Naive thymus-derived CD8-positive, alpha-beta T cell (primary cell): Measurements from ENCODE around the gene MAGI1. TPM values are rescaled to one million over a fixed set of nuclear protein-coding genes. Genes with fewer than 3 reads are reported as not detected.
A peak's percentile ranks its signal among the peaks of the same experiment; 100 is the strongest.
"Not testable (repeated sequence)": the region's sequence is repeated elsewhere in the genome, so short reads cannot be mapped to it uniquely, and the experiment has no call there.

Experiments used
- ATAC-seq, 2 donors: fragments of 150-1000 bp; cut with Tn5 transposase in 1 of 2; sonication (Bioruptor Pico), chemical (Tn5 transposase) in 1 of 2; 1 replicate in 1 of 2; 2 replicates in 1 of 2; pipeline ENCODE4 v1.10.0; 2021; ENCODE audit warnings: mild to moderate bottlenecking in 2 of 2, moderate library complexity in 2 of 2
- POLR2A ChIA-PET: fragments of 350-600 bp; sonication (Branson Sonifier 250); formaldehyde crosslinking; loops from one replicate; lab custom pipeline; 2021; ENCODE audit warnings: antibody characterized with exemption; lab: Charles Lee
- DNase-seq, 10 donors: peaks; one replicate each; pipeline versions ENCODE4 v3.0.0 to v3.0.0-alpha.2; 2020 to 2022
- H3K27ac Mint-ChIP-seq, 10 donors: one replicate each; pipeline ENCODE4 v1.8.0; 2020 to 2022; ENCODE audit warnings: mild to moderate bottlenecking in 10 of 10, mixed read lengths in 10 of 10, moderate library complexity in 4 of 10, inconsistent platforms in 1 of 10
- H3K27me3 Mint-ChIP-seq, 5 donors: one replicate each; pipeline ENCODE4 v1.8.0; 2021 to 2022; ENCODE audit warnings: mixed read lengths in 5 of 5
- H3K36me3 Mint-ChIP-seq, 3 donors: one replicate each; pipeline ENCODE4 v1.8.0; 2020 to 2022; ENCODE audit warnings: mixed read lengths in 3 of 3, mild to moderate bottlenecking in 2 of 3, inconsistent platforms in 1 of 3
- H3K4me1 Mint-ChIP-seq, 4 donors: one replicate each; pipeline ENCODE4 v1.8.0; 2021 to 2022; ENCODE audit warnings: mixed read lengths in 4 of 4
- H3K4me3 Mint-ChIP-seq, 10 donors: one replicate each; pipeline ENCODE4 v1.8.0; 2020 to 2022; ENCODE audit warnings: mild to moderate bottlenecking in 10 of 10, mixed read lengths in 10 of 10, moderate library complexity in 6 of 10, inconsistent platforms in 1 of 10
- H3K9me3 Mint-ChIP-seq, 9 donors: one replicate each; pipeline ENCODE4 v1.8.0; 2020 to 2022; ENCODE audit warnings: mixed read lengths in 9 of 9, mild to moderate bottlenecking in 3 of 9, inconsistent platforms in 1 of 9, moderate library complexity in 1 of 9
- polyA plus RNA-seq, 3 donors: library from polyadenylated mRNA; unstranded; fragments of 300-500 nt; fragmentation: Illumina TruSeq; gene quantifications; one replicate each; pipeline ENCODE4 v1.2.3, GENCODE V29; 2021
- total RNA-seq, 8 experiments: library from RNA in 2 of 8; stranded (reverse) in 2 of 8; gene quantifications; one replicate each; pipeline ENCODE4 v1.2.3 and lab custom pipeline; 2021 to 2026

Gene MAGI1
- total and polyA plus RNA-seq, 5 experiments from 2014 or later, result not detected

- POLR2A ChIA-PET, result no interaction called here
- no peak for ATAC-seq
- H3K36me3 Mint-ChIP-seq, result no peaks in the 10 kb centered on the region
- H3K9me3 Mint-ChIP-seq, result peaks cover 0 to 9% (median 0%) of the 10 kb centered on the region in 9 donors
- DNase-seq, result no peak
- peaks cover 0 to 9% (median 3%) of the 10 kb centered on the region in 5 donors for H3K27me3 Mint-ChIP-seq
- H3K4me1 Mint-ChIP-seq, result no peaks in the 10 kb centered on the region
- no peak overlapping the region for H3K27ac Mint-ChIP-seq
- no peak overlapping the region for H3K4me3 Mint-ChIP-seq
Observed at GRCh38 chr3:66053550-66054094, 14.9 kb upstream of the MAGI1 start.

DNA sequence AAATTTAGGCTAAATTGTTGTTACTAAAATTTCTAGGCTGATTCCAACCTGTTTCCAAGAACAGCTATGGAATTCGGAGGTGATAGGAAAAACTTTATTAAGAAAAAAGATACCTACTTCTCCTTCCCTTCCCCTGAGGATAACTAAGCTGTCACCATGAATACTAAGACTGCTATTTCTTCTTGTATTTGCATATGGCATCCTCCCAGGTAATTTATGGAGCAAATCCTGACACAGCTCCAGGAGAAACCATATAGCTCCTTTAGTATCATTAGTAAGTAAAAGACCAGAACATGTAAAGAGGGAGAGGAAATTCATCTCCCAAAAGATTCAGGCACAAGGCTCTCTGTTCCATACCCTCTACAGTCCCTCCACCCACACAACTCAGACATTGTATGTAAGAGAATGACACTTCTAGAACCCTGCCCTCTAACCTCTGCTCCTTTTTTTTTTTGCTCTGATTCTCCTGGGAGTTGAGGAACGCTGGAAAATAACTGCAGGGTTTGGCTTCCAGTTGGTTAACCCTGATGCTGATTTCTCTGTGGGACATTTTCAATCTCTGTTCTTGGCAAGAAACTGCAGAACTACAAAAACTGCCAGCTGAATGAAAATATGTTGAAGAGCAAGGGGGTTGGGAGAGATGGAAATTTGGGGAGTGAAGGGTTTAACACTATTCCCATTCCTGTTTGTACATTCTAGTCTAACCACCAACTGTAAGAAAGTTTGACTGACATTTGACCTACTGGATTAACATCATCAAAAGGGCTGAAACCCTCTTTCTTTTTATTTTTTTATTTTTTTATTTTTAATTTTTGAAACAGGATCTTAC is 14.2 kb upstream of the MAGI1 start:
- DNase-seq (no peak), ATAC-seq (no peak)
- POLR2A ChIA-PET, result no interaction called here
- Mint-ChIP-seq H3K36me3 (no peaks in the 10 kb centered on the region), H3K4me1 (no peaks in the 10 kb centered on the region), H3K27ac (no peak overlapping the region), H3K27me3 (peaks cover 0 to 9% (median 3%) of the 10 kb centered on the region in 5 donors), H3K9me3 (peaks cover 0 to 9% (median 0%) of the 10 kb centered on the region in 9 donors), H3K4me3 (no peak overlapping the region)

GRCh38 chr3:66050821-66051220 is 12.1 kb upstream of the MAGI1 start:
- H3K9me3 Mint-ChIP-seq, result peaks cover 0 to 9% (median 0%) of the 10 kb centered on the region in 9 donors
- POLR2A ChIA-PET, result no interaction called here
- no peak overlapping the region for H3K4me3 Mint-ChIP-seq
- H3K4me1 Mint-ChIP-seq, result no peaks in the 10 kb centered on the region
- no peaks in the 10 kb centered on the region for H3K36me3 Mint-ChIP-seq
- H3K27me3 Mint-ChIP-seq, result peaks cover under 1 to 9% (median 5%) of the 10 kb centered on the region in 5 donors
- DNase-seq (no peak), ATAC-seq (no peak)
- H3K27ac Mint-ChIP-seq, result no peak overlapping the region

- peaks cover 0 to 9% (median 3%) of the 10 kb centered on the region in 5 donors for H3K27me3 Mint-ChIP-seq
- no peak for DNase-seq
- ATAC-seq, result no peak
- H3K9me3 Mint-ChIP-seq, result peaks cover 0 to 9% (median 0%) of the 10 kb centered on the region in 9 donors
- H3K27ac Mint-ChIP-seq, result no peak overlapping the region
- POLR2A ChIA-PET, result no interaction called here
- H3K36me3 Mint-ChIP-seq, result no peaks in the 10 kb centered on the region
- H3K4me3 Mint-ChIP-seq, result no peak overlapping the region
- no peaks in the 10 kb centered on the region for H3K4me1 Mint-ChIP-seq
Observed at GRCh38 chr3:66048051-66048395, 9.3 kb upstream of the MAGI1 start.

DNA sequence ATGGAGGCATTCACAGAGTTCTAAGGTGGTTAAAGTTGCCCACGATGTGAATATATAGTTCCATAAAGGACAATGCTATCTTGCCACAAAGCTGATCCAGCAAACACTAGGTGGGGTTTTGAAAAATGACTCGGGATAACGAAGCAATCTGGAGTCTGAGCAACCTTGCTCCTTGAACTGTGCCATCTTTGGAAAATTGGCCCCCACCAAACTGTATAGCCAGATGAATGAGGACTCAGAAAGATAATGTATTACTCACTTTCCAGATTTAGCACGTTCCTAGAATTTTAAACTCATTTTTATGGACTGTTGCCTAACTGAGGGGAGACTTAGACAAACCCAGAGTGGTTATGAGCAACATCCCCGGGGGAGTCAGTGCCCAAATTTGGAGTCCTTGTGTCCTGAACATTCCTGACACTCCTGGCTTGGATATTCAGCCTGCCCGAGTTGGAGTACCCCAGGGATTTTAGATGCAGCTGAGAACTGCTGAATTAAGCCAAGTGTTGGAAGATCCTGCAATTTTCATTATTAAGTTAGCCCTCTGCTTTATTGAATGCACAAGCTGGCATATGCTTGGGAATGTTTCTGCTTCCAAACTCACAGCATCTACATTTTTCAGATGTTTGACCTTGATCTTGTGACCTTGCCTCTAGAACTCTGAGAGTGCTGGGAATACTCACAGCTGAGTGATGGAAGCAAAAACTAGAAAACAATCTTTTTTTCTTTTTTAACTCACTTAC is 8.8 kb upstream of the MAGI1 start:
- no peaks in the 10 kb centered on the region for H3K4me1 Mint-ChIP-seq
- ATAC-seq, result no peak

DNA sequence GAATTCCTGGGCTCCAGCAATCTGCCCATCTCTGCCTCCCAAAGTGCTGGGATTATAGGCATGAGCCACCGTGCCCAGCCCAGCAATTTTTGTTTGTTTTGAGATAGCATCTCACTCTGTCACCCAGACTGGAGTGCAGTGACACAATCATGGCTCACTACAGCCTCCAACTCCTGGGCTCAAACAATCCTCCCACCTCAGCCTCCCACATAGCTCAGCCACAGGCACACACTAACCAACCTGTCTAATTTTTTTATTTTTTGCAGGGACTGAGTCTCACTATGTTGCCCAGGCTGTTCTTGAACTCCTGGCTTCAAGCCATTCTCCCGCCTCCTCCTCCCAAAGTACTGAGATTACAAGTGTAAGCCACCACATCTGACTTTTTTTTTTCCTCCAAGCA is 7.6 kb upstream of the MAGI1 start:
- not testable (repeated sequence) for H3K4me3 Mint-ChIP-seq, H3K4me1 Mint-ChIP-seq

More for the DNA sequence above, 8.8 kb upstream of the MAGI1 start:
- H3K4me3 Mint-ChIP-seq, result no peak overlapping the region
- H3K27me3 Mint-ChIP-seq, result peaks cover 0 to 10% (median 4%) of the 10 kb centered on the region in 5 donors
- peaks cover 0 to 9% (median 0%) of the 10 kb centered on the region in 9 donors for H3K9me3 Mint-ChIP-seq
- POLR2A ChIA-PET, result no interaction called here
- no peak overlapping the region for H3K27ac Mint-ChIP-seq
- no peak for DNase-seq
- H3K36me3 Mint-ChIP-seq, result no peaks in the 10 kb centered on the region

GRCh38 chr3:66041828-66042227 is 3.1 kb upstream of the MAGI1 start:
- POLR2A ChIA-PET, result no interaction called here
- H3K27me3 Mint-ChIP-seq, result peaks cover 21 to 52% (median 47%) of the 10 kb centered on the region in 5 donors
- no peak overlapping the region for H3K4me3 Mint-ChIP-seq
- ATAC-seq (no peak), DNase-seq (no peak)
- peaks cover 0 to 3% (median 0%) of the 10 kb centered on the region in 9 donors for H3K9me3 Mint-ChIP-seq
- H3K36me3 Mint-ChIP-seq, result peaks cover 0 to 2% (median 0%) of the 10 kb centered on the region in 3 donors
- H3K4me1 Mint-ChIP-seq, result peaks cover 7 to 21% (median 16%) of the 10 kb centered on the region in 4 donors
- no peak overlapping the region for H3K27ac Mint-ChIP-seq

More for the DNA sequence above, 7.6 kb upstream of the MAGI1 start:
- H3K27me3 Mint-ChIP-seq, result peaks cover 2 to 18% (median 9%) of the 10 kb centered on the region in 5 donors
- H3K36me3 Mint-ChIP-seq, H3K9me3 Mint-ChIP-seq, DNase-seq, H3K27ac Mint-ChIP-seq, ATAC-seq: not testable (repeated sequence)
- POLR2A ChIA-PET, result interaction anchor here (0.7 kb wide), 1 partner anchor 13 kb away, joined by 4 read pairs; no protein-coding TSS in a partner anchor

GRCh38 chr3:66041116-66041515 is 2.4 kb upstream of the MAGI1 start:
- no peak for DNase-seq
- H3K27ac Mint-ChIP-seq, result no peak overlapping the region
- ATAC-seq, result no peak
- no peak overlapping the region for H3K4me3 Mint-ChIP-seq
- peaks cover 27 to 59% (median 50%) of the 10 kb centered on the region in 5 donors for H3K27me3 Mint-ChIP-seq
- H3K4me1 Mint-ChIP-seq, result peaks cover 7 to 21% (median 16%) of the 10 kb centered on the region in 4 donors
- POLR2A ChIA-PET, result no interaction called here
- peaks cover 0 to 3% (median 0%) of the 10 kb centered on the region in 9 donors for H3K9me3 Mint-ChIP-seq
- peaks cover 0 to 3% (median 0%) of the 10 kb centered on the region in 3 donors for H3K36me3 Mint-ChIP-seq

DNA sequence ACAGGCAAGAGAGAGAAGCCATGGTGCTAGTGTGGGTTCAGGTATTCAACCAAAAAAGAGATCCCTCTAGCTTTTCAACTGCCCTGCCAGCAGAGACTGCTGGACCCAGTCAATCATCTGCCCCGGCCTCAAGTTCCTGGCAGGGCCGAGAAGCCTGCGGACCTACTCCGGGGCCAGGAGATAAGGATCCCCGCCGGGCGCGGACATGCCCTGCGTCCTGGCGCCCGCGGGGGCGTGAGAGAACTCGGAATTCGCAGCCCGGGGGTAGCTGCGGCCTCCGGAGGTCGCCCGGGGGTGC is 821 bp upstream of the MAGI1 start:
- peaks cover 37 to 75% (median 60%) of the 10 kb centered on the region in 5 donors for H3K27me3 Mint-ChIP-seq
- H3K27ac Mint-ChIP-seq, result no peak overlapping the region
- POLR2A ChIA-PET, result no interaction called here
- no peak for ATAC-seq
- peak overlapping the region in 4 of 10 donors; percentile 59 to 88 (median 72) for H3K4me3 Mint-ChIP-seq
- peaks cover 0 to 5% (median 0%) of the 10 kb centered on the region in 3 donors for H3K36me3 Mint-ChIP-seq
- H3K4me1 Mint-ChIP-seq, result peaks cover 7 to 21% (median 16%) of the 10 kb centered on the region in 4 donors
- DNase-seq, result no peak
- H3K9me3 Mint-ChIP-seq, result peaks cover 0 to 5% (median 0%) of the 10 kb centered on the region in 9 donors

DNA sequence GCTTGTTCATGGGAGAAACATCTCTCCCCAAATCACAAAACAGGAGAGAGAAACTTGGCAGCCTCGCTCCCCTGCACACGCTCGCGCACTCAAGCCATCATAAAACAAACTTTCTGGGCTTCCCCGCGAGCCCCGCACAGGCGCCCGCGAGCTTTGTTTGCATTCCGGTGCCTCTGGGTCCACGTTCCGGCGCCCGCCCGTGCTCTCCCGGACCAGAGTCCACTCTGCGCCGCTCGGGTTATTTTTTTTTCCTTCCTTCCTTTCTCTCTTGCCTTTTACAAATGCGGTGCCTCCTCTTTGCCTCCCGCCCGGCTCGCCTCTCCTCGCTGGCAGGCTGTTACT is 363 bp downstream of the MAGI1 start:
- no peak for DNase-seq
- POLR2A ChIA-PET, result no interaction called here
- peaks cover 41 to 79% (median 61%) of the 10 kb centered on the region in 5 donors for H3K27me3 Mint-ChIP-seq

GRCh38 chr3:66037986-66038369 is 740 bp downstream of the MAGI1 start:
- peak overlapping the region in 1 of 10 donors; percentile 62 for H3K27ac Mint-ChIP-seq
- peaks cover 0 to 9% (median 0%) of the 10 kb centered on the region in 3 donors for H3K36me3 Mint-ChIP-seq
- peaks cover 0 to 6% (median 0%) of the 10 kb centered on the region in 9 donors for H3K9me3 Mint-ChIP-seq
- peaks cover 7 to 21% (median 16%) of the 10 kb centered on the region in 4 donors for H3K4me1 Mint-ChIP-seq
- ATAC-seq (no peak), DNase-seq (no peak)
- H3K27me3 Mint-ChIP-seq, result peaks cover 41 to 79% (median 60%) of the 10 kb centered on the region in 5 donors
- POLR2A ChIA-PET, result no interaction called here
- peak overlapping the region; percentile 59 to 89 (median 75) for H3K4me3 Mint-ChIP-seq

More for the DNA sequence above, 363 bp downstream of the MAGI1 start:
- Mint-ChIP-seq H3K36me3 (peaks cover 0 to 9% (median 0%) of the 10 kb centered on the region in 3 donors), H3K4me3 (peak overlapping the region; percentile 61 to 89 (median 75)), H3K9me3 (peaks cover 0 to 6% (median 0%) of the 10 kb centered on the region in 9 donors), H3K27ac (no peak overlapping the region), H3K4me1 (peaks cover 7 to 21% (median 16%) of the 10 kb centered on the region in 4 donors)
- no peak for ATAC-seq

GRCh38 chr3:66037330-66037985 is 1.3 kb downstream of the MAGI1 start:
- H3K27ac Mint-ChIP-seq, result peak overlapping the region in 1 of 10 donors; percentile 62
- no peak for ATAC-seq
- no peak for DNase-seq
- H3K36me3 Mint-ChIP-seq, result peaks cover 0 to 9% (median 0%) of the 10 kb centered on the region in 3 donors
- H3K27me3 Mint-ChIP-seq, result peaks cover 40 to 79% (median 57%) of the 10 kb centered on the region in 5 donors
- peak overlapping the region in 8 of 10 donors; percentile 1 to 89 (median 48) for H3K4me3 Mint-ChIP-seq
- POLR2A ChIA-PET, result no interaction called here
- peaks cover 0 to 6% (median 0%) of the 10 kb centered on the region in 9 donors for H3K9me3 Mint-ChIP-seq
- peaks cover 7 to 21% (median 16%) of the 10 kb centered on the region in 4 donors for H3K4me1 Mint-ChIP-seq
